Right renal pelvis (tissue), 4 donors: Measurements from ENCODE around the gene UTP25. TPM values are rescaled to one million over a fixed set of nuclear protein-coding genes. Genes with fewer than 3 reads are reported as not detected.
"Not testable (repeated sequence)": the region's sequence is repeated elsewhere in the genome, so short reads cannot be mapped to it uniquely, and the experiment has no call there.

ENCODE experiments used
- DNase-seq, 4 donors: peaks; one replicate each; pipeline ENCODE4 v3.0.0-alpha.2; 2013; ENCODE audit warnings: low read depth in 4 of 4, low spot score in 3 of 4, missing footprints in 1 of 4
- polyA plus RNA-seq, 4 donors: library from polyadenylated mRNA; unstranded; fragments of 120-200 nt; gene quantifications; one replicate each; pipeline ENCODE4 v1.2.1, GENCODE V29; 2013; ENCODE audit not compliant: insufficient read length in 4 of 4

Gene UTP25
- polyA plus RNA-seq, 4 donors: 9.5 to 11.5 (median 11.1) TPM

GRCh38 chr1:209870151-209870831 lies 42.5 kb downstream of the UTP25 start:
- DNase-seq: no peak

DNA sequence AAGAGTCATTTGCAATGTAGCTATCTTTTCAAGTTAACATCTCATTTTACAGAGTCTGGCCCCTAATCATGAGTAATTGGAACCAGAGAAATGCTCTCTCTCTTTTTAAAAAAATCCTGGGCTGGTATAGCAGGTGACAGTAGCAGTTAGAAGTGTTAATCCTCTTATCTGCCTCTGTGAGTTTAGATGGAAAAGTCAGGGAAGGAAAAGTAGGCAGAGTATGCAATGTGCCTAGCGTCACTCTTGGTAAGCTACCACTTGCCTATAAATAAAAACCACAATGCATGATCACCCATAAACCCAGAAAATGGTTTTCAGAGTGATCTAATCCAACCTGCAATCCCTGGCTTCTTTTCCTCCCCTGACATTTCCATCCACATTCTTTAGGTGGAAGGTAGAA lies 43.2 kb downstream of the UTP25 start:
- no peak for DNase-seq

DNA sequence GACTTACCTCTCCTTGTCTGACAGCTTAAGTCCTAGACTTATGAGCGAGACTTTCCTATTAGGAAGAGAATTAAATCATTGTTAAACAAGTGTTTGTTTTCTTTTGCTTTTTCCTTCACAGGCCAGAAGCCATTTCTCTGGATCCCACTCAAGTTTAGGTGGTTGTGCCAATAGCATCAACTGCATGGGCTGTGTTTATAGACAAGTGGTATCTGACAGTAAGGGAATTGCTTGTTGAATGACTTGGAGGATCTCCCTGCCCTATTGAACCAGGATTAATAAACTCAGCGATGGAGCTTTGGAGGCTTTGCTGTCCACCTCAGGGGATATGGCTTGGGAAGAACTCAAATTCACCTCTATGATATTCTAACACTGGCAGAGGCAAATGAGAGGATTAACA lies 43.7 kb downstream of the UTP25 start:
- no peak for DNase-seq

- no peak for DNase-seq
Measured at GRCh38 chr1:209873067-209873799, 45.5 kb downstream of the UTP25 start.

DNA sequence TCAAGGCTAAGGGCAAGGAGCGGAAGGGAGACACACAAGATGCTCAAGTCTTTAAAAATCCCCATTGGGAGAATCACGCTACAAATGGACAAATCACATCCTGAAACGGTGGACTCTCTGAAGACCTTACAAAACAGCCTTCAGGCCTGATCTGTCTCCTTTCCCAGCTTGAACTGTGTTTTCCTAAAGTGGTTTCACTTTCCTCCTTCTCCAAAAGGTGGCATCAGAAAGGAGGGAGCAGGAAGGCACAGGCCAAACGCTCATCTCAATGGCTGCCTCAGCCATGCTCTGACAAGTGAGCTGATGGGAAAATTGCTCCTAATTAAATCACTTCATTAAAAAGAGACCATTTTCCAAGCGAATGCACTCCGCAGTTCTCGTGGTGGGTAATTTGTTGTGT lies 47.7 kb downstream of the UTP25 start:
- no peak for DNase-seq

DNA sequence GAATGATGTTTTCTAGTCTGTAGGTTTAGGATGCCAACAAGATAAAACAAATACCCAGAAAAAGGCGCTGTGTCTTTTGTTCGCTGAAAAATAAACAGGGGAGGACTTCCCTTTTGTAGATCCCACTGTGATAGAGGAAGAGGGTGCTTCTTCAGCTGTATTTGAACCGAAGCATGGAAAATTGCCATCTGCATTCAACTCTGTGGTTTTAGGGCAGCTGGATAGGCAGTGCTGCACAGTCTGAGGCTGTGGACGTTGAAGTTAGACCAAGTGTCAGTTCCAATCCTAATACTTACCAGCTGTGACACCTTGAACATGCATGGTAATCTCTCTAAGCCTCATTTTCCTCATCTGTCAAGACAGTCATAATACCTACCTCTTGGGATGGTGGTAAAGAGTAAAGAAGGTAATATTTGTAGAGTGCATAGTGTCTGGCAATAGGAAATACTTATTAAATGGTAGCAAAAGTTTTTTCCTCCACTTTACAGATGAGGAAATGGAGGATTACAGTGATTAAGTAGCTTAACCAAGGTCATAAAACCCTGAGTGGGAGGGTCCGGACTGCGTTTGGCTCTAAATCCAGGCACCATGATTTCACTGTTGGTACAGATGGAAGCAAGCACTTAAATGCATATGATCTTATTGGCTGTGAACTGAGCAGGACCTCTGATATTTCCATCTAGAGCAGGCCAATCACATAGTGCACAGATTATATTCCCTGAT lies 48.5 kb downstream of the UTP25 start:
- DNase-seq: no peak

- no peak for DNase-seq
Measured at GRCh38 chr1:209877087-209877764, 49.5 kb downstream of the UTP25 start.

GRCh38 chr1:209878964-209879363 lies 51.2 kb downstream of the UTP25 start:
- no peak for DNase-seq

- no peak for DNase-seq
Measured at GRCh38 chr1:209879539-209879938, 51.8 kb downstream of the UTP25 start.

GRCh38 chr1:209880031-209880430 lies 52.3 kb downstream of the UTP25 start:
- DNase-seq: no peak

DNA sequence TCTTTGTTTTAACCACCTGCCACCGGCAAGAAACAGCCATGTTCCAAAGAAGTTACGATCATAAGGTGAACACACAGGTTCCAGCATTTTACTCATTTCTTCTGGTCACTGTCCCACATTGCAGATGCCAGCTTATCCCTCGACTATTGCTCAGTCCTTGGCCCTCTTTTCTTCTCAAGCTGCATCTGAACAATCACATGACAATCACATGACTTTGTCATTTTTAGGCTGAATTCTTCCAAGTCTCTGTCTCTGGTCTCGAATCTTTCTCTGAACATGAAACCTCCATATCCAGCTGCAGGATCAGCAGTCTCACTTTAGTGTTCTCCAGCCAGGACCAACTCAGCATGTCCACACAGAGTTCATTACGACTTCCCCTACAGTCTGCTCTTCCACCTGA lies 53.8 kb downstream of the UTP25 start:
- no peak for DNase-seq

GRCh38 chr1:209882286-209882685 lies 54.5 kb downstream of the UTP25 start:
- DNase-seq: no peak

GRCh38 chr1:209882942-209883340 lies 55.2 kb downstream of the UTP25 start:
- no peak for DNase-seq

DNA sequence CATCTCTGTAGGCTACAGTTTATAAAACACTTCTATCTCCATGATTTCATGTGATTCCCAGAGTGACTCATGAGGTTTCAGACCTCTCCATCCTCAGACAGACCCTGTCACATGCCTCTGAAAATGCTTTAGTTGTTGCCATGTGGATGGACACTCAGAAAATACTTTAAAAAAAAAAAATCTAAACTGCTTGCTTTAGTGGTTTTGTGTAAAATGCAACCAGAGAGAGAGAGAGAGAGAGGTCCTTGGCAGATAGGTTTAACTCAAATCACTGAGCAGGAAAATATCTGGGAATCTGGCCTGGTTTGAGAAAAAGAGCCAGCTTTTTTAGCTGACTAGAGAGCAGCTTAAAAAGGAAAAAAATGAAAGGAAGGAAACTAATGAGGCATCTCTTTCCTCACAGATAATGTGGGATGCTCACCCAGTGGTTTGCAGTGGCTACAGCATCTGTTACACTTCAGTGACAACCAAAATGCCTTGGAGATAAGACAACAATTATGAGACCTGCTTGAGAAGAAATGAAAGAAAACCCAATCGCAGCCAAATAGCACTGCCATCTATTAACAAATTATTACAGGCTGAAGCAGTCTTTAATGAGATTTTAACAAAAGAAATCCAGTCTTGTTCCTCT lies 55.7 kb downstream of the UTP25 start:
- no peak for DNase-seq

GRCh38 chr1:209884249-209884648 lies 56.5 kb downstream of the UTP25 start:
- no peak for DNase-seq

DNA sequence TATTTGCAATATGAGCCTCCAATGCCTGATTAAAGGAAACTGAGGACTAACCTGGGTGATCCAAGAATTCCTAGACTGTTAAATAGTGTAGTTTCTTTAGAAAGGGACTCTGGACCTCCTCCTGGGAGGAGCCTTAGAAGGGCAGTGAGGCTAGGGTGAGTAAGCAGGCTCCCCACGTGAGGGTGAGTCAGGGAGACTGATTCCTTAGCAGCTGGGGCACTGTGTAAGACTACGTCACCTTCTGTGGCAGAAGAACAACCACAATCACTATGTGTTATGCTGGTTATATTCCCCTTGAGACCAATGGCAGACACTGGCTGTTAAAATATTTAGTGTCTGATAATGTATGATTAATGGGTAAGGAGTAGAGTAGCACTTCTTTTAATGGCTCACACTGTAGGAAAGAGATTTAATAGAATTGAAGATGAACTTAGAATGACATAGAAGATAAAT lies 56.9 kb downstream of the UTP25 start:
- DNase-seq: no peak

GRCh38 chr1:209885403-209886218 lies 57.8 kb downstream of the UTP25 start:
- no peak for DNase-seq

DNA sequence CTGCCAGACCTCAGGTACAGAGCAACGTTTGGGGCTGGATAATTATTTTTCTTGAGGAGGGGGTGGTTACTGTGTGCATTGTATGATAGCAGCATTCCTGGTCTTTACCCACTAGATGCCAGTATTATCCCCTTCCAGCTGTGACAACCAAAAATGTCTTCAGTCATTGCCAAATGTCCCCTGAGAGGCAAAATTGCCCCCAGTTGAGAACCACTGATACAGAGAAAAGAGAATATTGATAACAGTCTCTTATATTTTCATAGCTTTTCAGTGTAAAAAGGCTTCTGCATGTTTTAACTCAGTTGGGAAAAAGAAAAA lies 58.4 kb downstream of the UTP25 start:
- DNase-seq: no peak

DNA sequence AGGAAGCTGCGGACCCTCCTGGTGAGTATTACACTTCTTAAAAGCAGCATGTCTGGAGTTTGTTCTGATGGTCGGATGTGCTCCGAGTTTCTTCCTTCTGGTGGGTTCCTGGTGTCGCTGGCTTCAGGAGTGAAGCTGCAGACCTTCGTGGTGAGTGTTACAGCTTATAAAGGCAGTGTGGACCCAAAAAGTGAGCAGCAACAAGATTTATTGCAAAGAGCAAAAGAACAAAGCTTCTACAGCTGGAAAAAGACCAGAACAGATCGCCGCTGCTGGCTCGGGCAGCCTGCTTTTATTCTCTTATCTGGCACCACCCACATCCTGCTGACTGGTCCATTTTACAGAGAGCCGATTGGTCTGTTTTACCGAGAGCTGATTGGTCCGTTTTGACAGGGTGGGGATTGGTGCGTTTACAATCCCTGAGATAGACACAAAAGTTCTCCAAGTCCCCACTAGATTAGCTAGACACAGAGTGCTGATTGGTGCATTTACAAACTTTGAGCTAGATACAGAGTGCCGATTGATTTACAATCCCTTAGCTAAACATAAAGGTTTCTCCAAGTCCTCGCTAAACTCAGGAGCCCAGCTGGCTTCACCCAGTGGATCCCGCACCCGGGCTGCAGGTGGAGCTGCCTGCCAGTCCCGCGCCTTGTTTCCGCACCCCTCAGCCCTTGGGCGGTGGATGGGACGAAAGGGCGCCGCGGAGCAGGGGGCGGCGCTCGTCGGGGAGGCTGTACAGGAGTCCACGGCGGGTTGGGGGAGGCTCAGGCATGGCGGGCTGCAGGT lies 60.7 kb downstream of the UTP25 start:
- DNase-seq: not testable (repeated sequence)
